ENCODE data around the gene TUBB.
"Not testable (repeated sequence)": the region's sequence is repeated elsewhere in the genome, so short reads cannot be mapped to it uniquely, and the experiment has no call there.

TUBB gene

GRCh38 chr6:30717845-30718720 lies 2.1 kb upstream of the TUBB start:
- DNase-seq (ENCODE audit: low read depth): not testable (repeated sequence)

GRCh38 chr6:30719356-30719755 lies 796 bp upstream of the TUBB start:
- no peak for DNase-seq (ENCODE audit: low read depth)

GRCh38 chr6:30720738-30721197 lies 616 bp downstream of the TUBB start:
- no peak for DNase-seq (ENCODE audit: low read depth)

- DNase-seq (ENCODE audit: low read depth): peak; percentile 81
Observed at GRCh38 chr6:30721198-30722024, 1.3 kb downstream of the TUBB start.

- DNase-seq (ENCODE audit: low read depth): peak; percentile 76
Observed at GRCh38 chr6:30722025-30722279, 1.8 kb downstream of the TUBB start.

GRCh38 chr6:30722280-30723112 lies 2.3 kb downstream of the TUBB start:
- peak; percentile 55 for DNase-seq (ENCODE audit: low read depth)

GRCh38 chr6:30723159-30723842 lies 3.1 kb downstream of the TUBB start:
- DNase-seq (ENCODE audit: low read depth): not testable (repeated sequence)

- DNase-seq (ENCODE audit: low read depth): not testable (repeated sequence)
Observed at GRCh38 chr6:30723843-30724741, 3.9 kb downstream of the TUBB start.

GRCh38 chr6:30724906-30725667 lies 4.9 kb downstream of the TUBB start:
- no peak for DNase-seq (ENCODE audit: low read depth)

GRCh38 chr6:30725713-30726505 lies 5.8 kb downstream of the TUBB start:
- peak; percentile 67 for DNase-seq (ENCODE audit: low read depth)

GRCh38 chr6:30726506-30727413 lies 6.6 kb downstream of the TUBB start:
- no peak for DNase-seq (ENCODE audit: low read depth)

GRCh38 chr6:30727920-30728553 lies 7.9 kb downstream of the TUBB start:
- peak; percentile 80 for DNase-seq (ENCODE audit: low read depth)

- peak; percentile 69 for DNase-seq (ENCODE audit: low read depth)
Observed at GRCh38 chr6:30730601-30731435, 10.7 kb downstream of the TUBB start.

- DNase-seq (ENCODE audit: low read depth): no peak
Observed at GRCh38 chr6:30732237-30732943, 12.2 kb downstream of the TUBB start.

GRCh38 chr6:30735668-30736314 lies 15.6 kb downstream of the TUBB start:
- no peak for DNase-seq (ENCODE audit: low read depth)

All from amniotic epithelial cell (primary cell).